Measurements from ENCODE around the gene GNPTAB.

- TF ChIP-seq YY1 (IDR thresholded peaks at IDR 0.05; ENCODE audit: insufficient read depth, insufficient read length) (no peak), ZNF274 (IDR thresholded peaks at IDR 0.05; ENCODE audit: low read depth, low read length) (no peak), SUZ12 (IDR thresholded peaks at IDR 0.05; ENCODE audit: extremely low read depth, insufficient read depth, insufficient read length) (no peak)
These were observed 90.2 kb downstream of the GNPTAB start for GRCh38 chr12:101740566-101740965.

All from NT2/D1 (cell line).